Mesodermal cell (in vitro differentiated cells): ENCODE measurements around the gene PCDHGB3.
"Not testable (repeated sequence)": the region's sequence is repeated elsewhere in the genome, so short reads cannot be mapped to it uniquely, and the experiment has no call there.

Experiments used
- H3K27ac ChIP-seq: 2 replicates; pipeline ENCODE4 v1.7.0; 2013; ENCODE audit warnings: mild to moderate bottlenecking, low read depth, low read length, moderate library complexity; ENCODE audit not compliant: severe bottlenecking
- H3K36me3 ChIP-seq: 2 replicates; pipeline ENCODE4 v1.7.1; 2013; ENCODE audit warnings: mild to moderate bottlenecking, low read length, moderate library complexity; ENCODE audit not compliant: control insufficient read depth, insufficient read depth
- H3K4me1 ChIP-seq: one replicate; pipeline ENCODE4 v1.7.1; 2013; ENCODE audit warnings: mild to moderate bottlenecking, low read length; ENCODE audit not compliant: insufficient read depth, control insufficient read depth, poor library complexity, severe bottlenecking
- H3K4me3 ChIP-seq: 2 replicates; pipeline ENCODE4 v1.7.0; 2013; ENCODE audit warnings: low read length, control low read depth, mild to moderate bottlenecking; ENCODE audit not compliant: insufficient read depth, poor library complexity, severe bottlenecking; ENCODE audit errors: extremely low read depth
- H3K9me3 ChIP-seq: 2 replicates; pipeline ENCODE4 v1.7.1; 2013; ENCODE audit warnings: mild to moderate bottlenecking, low read length, moderate library complexity; ENCODE audit not compliant: control insufficient read depth
- WGBS, 2 experiments: methylation state at CpG; one replicate each; pipeline ENCODE4 v1.1.5; 2013; ENCODE audit warnings: missing lambda C conversion rate in 2 of 2; ENCODE audit not compliant: insufficient coverage in 2 of 2; 5-methylcytosine and 5-hydroxymethylcytosine counted together

Gene PCDHGB3

DNA sequence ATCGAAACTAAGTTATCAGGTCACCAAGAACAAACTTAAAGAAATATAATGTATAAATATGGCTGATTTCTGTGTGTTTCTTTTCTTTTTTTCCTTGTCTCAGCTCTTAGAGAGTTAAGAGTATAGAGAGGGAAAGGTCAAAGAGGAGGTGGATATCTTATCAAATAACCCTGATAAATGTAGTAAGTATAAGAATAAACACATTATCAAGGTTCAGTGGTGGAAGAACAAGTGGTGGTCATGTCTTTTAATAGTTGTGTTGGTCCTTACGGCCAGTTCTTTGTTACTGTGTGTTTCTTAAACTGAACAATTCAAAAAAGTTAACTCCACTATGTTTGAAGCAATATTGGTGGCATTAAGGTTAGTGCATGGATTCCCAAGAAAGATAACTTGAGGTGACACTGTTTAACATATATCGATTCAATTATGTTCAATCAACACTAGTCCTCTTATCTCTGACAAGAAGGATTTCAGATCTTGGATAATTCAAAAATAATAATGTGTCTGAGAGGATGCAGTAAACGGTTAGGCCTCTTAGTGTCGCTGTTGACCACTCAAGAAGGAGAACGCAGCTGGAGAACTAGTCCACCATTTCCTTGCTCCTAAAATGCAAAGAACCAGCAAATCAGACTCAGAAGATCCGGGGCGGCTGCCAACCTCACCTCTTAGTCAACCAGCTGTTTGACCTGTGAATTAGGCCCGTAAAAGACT lies 26.6 kb upstream of the PCDHGB3 start, which contains the start of gene PCDHGA3:
Gene PCDHGA3 (plus strand): TSS at position 588 of the 711 bp plus-strand sequence. CDS start 205 bp downstream, outside the sequence.
- H3K9me3 ChIP-seq, result peaks cover 31% of the 10 kb centered on the region
- H3K36me3 ChIP-seq, result no peaks in the 10 kb centered on the region
- H3K27ac ChIP-seq, result no peak within 1 kb of the TSS
- no peaks in the 10 kb centered on the region for H3K4me1 ChIP-seq
- WGBS, 2 experiments, result 63% methylated on average over 6 of the region's 9 CpGs
- H3K4me3 ChIP-seq, result peak within 1 kb of the TSS; percentile 31

GRCh38 chr5:141343953-141344463 lies 26.0 kb upstream of the PCDHGB3 start:
- H3K27ac ChIP-seq, result no peak overlapping the region
- WGBS, 2 experiments, result 87 to 88% methylated on average over 29 to 30 of the region's 31 CpGs
- H3K36me3 ChIP-seq, result no peaks in the 10 kb centered on the region
- no peaks in the 10 kb centered on the region for H3K4me1 ChIP-seq
- H3K4me3 ChIP-seq, result peak overlapping the region; percentile 31
- H3K9me3 ChIP-seq, result peaks cover 25% of the 10 kb centered on the region

GRCh38 chr5:141345327-141345726 lies 24.7 kb upstream of the PCDHGB3 start:
- 94% methylated on average over 10 to 15 of the region's 20 CpGs for WGBS, 2 experiments

GRCh38 chr5:141346017-141346416 lies 24.0 kb upstream of the PCDHGB3 start:
- H3K4me1 ChIP-seq, H3K4me3 ChIP-seq, H3K27ac ChIP-seq, H3K36me3 ChIP-seq: not testable (repeated sequence)
- H3K9me3 ChIP-seq, result peaks cover 29% of the 10 kb centered on the region
- WGBS, 2 experiments, result 100% methylated on average over 2 of the region's 35 CpGs; no CpG with 5 or more reads in 1 of the 2 experiments

More at GRCh38 chr5:141345327-141345726, 24.7 kb upstream of the PCDHGB3 start:
- Histone ChIP-seq H3K9me3 (peaks cover 22% of the 10 kb centered on the region), H3K27ac (no peak overlapping the region), H3K4me1 (no peaks in the 10 kb centered on the region), H3K4me3 (no peak overlapping the region), H3K36me3 (no peaks in the 10 kb centered on the region)

DNA sequence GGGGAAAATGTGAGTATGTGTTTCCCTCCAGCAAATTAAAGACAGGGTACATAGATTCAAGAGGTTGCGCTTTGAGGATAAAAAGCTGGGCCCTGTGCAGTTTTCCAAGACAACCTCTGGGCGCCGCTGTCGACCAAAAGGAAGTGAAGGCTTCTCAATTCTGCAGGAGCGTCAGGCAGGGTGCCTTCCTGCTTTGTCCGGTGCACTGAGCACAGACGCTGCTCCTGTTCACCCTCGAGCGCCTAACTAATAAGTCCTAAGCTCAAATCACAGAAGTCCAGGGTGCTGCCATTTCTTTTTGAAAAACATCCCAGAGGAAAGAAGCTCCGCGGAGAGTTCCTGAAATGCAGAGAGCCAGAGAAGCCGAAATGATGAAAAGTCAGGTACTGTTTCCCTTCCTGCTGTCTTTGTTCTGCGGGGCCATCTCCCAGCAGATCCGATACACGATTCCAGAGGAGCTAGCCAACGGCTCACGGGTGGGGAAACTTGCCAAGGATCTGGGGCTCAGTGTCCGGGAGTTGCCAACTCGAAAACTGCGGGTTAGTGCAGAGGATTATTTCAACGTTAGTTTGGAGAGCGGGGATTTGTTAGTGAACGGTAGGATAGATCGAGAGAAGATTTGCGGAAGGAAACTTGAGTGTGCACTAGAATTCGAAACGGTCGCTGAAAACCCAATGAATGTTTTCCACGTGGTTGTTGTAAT lies 20.0 kb upstream of the PCDHGB3 start, which contains the start of gene PCDHGB1:
Gene PCDHGB1 (plus strand): TSS at position 183 of the 703 bp plus-strand sequence. CDS start 162 bp downstream, at position 345.
- WGBS, 2 experiments, result 78 to 80% methylated on average over 25 to 27 of the region's 29 CpGs
- H3K9me3 ChIP-seq, result peaks cover 34% of the 10 kb centered on the region
- no peaks in the 10 kb centered on the region for H3K36me3 ChIP-seq
- no peak within 1 kb of the TSS for H3K4me3 ChIP-seq
- H3K27ac ChIP-seq, result no peak within 1 kb of the TSS
- no peaks in the 10 kb centered on the region for H3K4me1 ChIP-seq

GRCh38 chr5:141351591-141351990 lies 18.5 kb upstream of the PCDHGB3 start:
- H3K4me1 ChIP-seq, result no peaks in the 10 kb centered on the region
- H3K27ac ChIP-seq, result no peak overlapping the region
- peaks cover 43% of the 10 kb centered on the region for H3K9me3 ChIP-seq
- H3K36me3 ChIP-seq, result no peaks in the 10 kb centered on the region
- no peak overlapping the region for H3K4me3 ChIP-seq
- 96 to 98% methylated on average over 21 to 24 of the region's 36 CpGs for WGBS, 2 experiments

- Histone ChIP-seq H3K4me1 (no peaks in the 10 kb centered on the region), H3K36me3 (no peaks in the 10 kb centered on the region), H3K27ac (no peak within 1 kb of the TSS), H3K9me3 (peaks cover 46% of the 10 kb centered on the region), H3K4me3 (no peak within 1 kb of the TSS)
- WGBS, 2 experiments, result 90 to 92% methylated on average over 27 to 29 of the region's 29 CpGs
Measured at GRCh38 chr5:141354900-141355469, 15.1 kb upstream of the PCDHGB3 start, which contains the start of gene PCDHGA4. TSS of gene PCDHGA4 (plus strand) at chr5:141355021. CDS start at chr5:141355108, 87 bp downstream.

DNA sequence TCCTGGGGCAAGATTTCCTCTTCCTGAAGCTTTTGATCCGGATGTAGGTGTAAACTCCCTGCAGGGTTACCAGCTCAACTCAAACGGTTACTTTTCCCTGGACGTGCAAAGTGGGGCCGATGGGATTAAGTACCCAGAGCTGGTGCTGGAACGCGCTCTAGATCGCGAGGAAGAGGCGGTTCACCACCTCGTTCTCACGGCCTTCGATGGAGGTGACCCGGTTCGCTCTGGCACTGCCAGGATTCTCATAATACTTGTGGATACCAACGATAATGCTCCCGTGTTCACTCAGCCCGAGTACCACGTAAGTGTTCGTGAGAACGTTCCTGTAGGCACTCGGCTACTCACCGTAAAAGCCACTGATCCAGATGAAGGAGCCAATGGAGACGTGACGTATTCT lies 14.4 kb upstream of the PCDHGB3 start:
- Histone ChIP-seq H3K27ac (no peak overlapping the region), H3K36me3 (no peaks in the 10 kb centered on the region), H3K9me3 (peaks cover 46% of the 10 kb centered on the region), H3K4me1 (no peaks in the 10 kb centered on the region), H3K4me3 (no peak overlapping the region)
- WGBS, 2 experiments, result 96 to 97% methylated on average over 22 to 24 of the region's 24 CpGs

- Histone ChIP-seq H3K4me3 (no peak overlapping the region), H3K9me3 (peaks cover 46% of the 10 kb centered on the region), H3K27ac (no peak overlapping the region), H3K36me3 (no peaks in the 10 kb centered on the region), H3K4me1 (no peaks in the 10 kb centered on the region)
- WGBS, 2 experiments, result 80 to 89% methylated on average over 3 to 4 of the region's 5 CpGs
Measured at GRCh38 chr5:141356133-141356532, 13.9 kb upstream of the PCDHGB3 start.

GRCh38 chr5:141356950-141357349 lies 13.1 kb upstream of the PCDHGB3 start:
- Histone ChIP-seq H3K4me3 (no peak overlapping the region), H3K36me3 (no peaks in the 10 kb centered on the region), H3K4me1 (no peaks in the 10 kb centered on the region), H3K9me3 (peaks cover 47% of the 10 kb centered on the region), H3K27ac (no peak overlapping the region)
- WGBS, 2 experiments, result 92 to 97% methylated on average over 17 to 19 of the region's 19 CpGs
